ENCODE results near the gene DEPDC7.

DNA sequence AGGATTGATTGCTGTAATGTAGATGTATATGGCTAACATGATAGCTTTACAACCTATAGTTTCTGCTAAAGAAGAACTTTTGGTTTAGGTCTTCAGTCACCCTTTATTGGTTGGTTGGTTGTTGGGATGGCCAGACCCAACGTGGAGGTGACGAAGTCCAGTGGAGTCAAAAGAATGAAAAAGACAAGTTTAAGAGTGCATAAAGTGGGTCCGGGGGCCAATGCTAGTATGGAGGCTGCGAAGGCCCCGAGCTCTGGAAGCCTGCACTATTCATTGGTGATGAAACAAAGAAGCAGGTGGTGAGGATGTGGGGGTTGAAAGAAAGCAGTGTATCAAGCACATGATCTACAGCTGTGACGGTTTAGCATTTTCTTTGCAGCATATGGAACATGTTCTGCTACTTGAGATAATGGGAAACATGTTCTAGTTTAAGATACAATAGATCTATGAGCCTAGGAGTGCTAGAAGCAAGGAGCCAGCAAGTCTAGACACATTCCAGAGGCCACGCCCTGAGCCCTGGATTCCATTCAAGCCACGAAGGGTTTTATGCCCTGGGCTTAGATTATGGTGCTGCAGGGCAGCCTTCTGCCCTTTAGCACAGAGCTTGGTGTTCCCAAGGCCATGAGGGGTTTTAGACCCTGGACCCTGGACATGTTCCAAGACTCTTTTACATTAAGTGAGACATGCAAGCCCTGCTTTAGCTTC lies 30.0 kb downstream of the DEPDC7 start:
- TF ChIP-seq CTCF (IDR thresholded peaks at IDR 0.05; ENCODE audit: low read depth, low read length, poor library complexity, severe bottlenecking) = no peak
- TF ChIP-seq EZH2phosphoT487 (IDR thresholded peaks at IDR 0.05; ENCODE audit: borderline replicate concordance, low read length) = no peak

Data from DOHH2 (cell line).